OCI-LY3 (cell line): ENCODE measurements around the gene ETV6.

Experiments used
- EZH2phosphoT487 ChIP-seq: fragments of 200-600 bp; shearing (Covaris generic); IDR thresholded peaks from 2 replicates; pipeline ENCODE4 v1.6.1; 2018; ENCODE audit warnings: antibody characterized with exemption, mixed run types, low read depth
- TF ChIP-seq, protein P1 (sequence below): fragments of 200-600, 300-600 bp; sonication (generic); IDR thresholded peaks from 2 replicates; pipeline ENCODE4 v1.5.1; 2014; ENCODE audit warnings: antibody characterized with exemption, low read length, low read depth

- TF ChIP-seq, protein P1, sequence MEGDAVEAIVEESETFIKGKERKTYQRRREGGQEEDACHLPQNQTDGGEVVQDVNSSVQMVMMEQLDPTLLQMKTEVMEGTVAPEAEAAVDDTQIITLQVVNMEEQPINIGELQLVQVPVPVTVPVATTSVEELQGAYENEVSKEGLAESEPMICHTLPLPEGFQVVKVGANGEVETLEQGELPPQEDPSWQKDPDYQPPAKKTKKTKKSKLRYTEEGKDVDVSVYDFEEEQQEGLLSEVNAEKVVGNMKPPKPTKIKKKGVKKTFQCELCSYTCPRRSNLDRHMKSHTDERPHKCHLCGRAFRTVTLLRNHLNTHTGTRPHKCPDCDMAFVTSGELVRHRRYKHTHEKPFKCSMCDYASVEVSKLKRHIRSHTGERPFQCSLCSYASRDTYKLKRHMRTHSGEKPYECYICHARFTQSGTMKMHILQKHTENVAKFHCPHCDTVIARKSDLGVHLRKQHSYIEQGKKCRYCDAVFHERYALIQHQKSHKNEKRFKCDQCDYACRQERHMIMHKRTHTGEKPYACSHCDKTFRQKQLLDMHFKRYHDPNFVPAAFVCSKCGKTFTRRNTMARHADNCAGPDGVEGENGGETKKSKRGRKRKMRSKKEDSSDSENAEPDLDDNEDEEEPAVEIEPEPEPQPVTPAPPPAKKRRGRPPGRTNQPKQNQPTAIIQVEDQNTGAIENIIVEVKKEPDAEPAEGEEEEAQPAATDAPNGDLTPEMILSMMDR = no peak
- no peak for TF ChIP-seq EZH2phosphoT487
Measured at GRCh38 chr12:11739980-11740577, 90.6 kb downstream of the ETV6 start.
